SKM-1 treated with dmso at 0.1 percent for 144 hours (cell line): ENCODE results near the gene RNF128.

Experiments
- DNase-seq: peaks from one replicate; lab custom pipeline; 2025; ENCODE audit not compliant: unreplicated experiment; lab: John Stamatoyannopoulos, UW

The RNF128 gene, protein sequence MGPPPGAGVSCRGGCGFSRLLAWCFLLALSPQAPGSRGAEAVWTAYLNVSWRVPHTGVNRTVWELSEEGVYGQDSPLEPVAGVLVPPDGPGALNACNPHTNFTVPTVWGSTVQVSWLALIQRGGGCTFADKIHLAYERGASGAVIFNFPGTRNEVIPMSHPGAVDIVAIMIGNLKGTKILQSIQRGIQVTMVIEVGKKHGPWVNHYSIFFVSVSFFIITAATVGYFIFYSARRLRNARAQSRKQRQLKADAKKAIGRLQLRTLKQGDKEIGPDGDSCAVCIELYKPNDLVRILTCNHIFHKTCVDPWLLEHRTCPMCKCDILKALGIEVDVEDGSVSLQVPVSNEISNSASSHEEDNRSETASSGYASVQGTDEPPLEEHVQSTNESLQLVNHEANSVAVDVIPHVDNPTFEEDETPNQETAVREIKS

DNA sequence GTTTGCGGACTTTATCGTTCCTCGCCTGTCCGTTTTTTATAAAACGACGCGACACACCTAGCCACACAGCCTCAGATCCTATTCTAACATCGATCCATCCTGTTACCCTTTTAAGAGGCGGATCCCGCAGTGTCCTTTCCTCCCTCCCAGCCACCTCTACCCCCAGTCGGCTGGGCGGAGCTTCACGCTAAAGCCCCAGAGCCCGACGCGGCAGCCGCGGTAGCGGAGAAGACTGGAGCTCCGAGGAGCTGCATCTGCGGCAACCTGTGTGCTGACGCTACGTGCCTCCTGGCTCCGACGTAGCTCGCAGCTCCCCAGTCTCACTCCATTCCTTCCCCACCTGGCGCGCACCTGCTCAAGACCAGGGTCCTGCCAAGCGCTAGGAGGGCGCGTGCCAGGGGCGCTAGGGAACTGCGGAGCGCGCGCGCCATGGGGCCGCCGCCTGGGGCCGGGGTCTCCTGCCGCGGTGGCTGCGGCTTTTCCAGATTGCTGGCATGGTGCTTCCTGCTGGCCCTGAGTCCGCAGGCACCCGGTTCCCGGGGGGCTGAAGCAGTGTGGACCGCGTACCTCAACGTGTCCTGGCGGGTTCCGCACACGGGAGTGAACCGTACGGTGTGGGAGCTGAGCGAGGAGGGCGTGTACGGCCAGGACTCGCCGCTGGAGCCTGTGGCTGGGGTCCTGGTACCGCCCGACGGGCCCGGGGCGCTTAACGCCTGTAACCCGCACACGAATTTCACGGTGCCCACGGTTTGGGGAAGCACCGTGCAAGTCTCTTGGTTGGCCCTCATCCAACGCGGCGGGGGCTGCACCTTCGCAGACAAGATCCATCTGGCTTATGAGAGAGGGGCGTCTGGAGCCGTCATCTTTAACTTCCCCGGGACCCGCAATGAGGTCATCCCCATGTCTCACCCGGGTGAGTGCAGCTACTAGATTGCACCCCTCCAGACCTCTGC is at the start of gene RNF128:
Gene RNF128 (plus strand): TSS at position 217 of the 953 bp plus-strand sequence. CDS start 213 bp downstream, at position 430.
- DNase-seq = peak; percentile 32

DNA sequence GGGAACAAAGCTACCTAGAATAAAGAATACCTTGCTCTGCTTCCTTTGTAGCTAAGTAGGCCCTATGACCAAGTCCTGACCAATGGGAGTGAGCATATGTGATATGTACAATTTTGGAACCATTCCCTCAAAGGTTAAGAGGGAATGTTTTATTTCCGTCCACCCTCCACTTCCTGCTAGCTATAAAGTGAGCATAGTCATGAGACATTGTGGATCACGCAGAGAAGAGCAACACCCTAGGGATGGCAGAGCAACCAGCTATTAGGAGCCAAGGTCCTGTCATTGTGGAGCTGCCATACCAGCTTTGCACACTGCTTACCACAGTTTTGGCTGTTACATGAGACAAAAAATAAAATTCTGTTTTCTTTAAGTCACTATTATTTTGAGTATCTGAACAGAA is 45.8 kb upstream of the RNF128 start:
- DNase-seq = no peak

DNA sequence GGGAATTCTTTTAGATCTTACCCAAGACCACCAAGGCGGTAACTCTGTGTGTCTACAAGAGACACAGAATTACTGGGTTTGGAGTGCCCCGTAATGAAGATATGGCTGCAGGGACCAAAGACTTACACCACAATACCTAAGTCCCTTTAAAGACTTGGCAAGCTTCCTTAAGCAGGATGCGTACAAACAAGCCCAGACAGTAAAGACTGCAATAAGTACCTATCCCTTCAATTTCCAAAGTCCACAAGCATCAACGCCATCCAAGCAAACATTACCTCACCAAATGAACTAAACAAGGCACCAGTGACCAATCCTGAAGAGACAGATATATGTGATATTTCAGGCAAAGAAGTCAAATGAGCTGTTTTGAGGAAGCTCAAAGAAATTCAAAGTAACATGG is 42.3 kb upstream of the RNF128 start:
- DNase-seq = no peak

DNA sequence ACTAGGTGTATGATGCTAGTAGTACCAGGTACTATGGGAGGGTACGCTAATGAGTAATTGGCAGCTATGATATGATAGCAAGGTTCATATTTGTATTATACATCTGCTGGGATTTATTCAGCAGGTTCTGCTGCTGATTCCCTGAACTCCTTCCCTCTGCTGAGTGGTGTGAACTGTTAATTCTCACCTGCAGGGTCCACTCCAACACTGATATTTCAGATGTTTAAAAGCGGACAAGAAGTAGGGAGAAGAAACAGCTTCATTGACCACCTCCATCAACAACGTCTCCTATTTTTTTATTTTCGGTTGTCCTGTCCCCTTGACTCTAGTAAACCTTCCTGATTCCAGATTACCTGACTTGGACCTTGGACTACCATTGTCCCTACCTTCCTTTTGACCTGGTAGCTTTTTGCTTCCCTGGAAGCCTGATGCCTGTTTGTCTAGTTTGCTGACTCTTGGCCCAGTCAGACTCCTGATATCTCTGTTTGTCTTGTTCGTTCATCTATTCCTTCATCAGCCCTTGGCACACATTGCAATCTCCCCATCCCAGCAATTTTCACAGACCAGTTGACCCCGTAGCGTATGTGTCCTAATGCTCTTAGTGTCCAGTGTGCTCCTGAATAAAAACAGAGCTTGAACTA is 34.0 kb upstream of the RNF128 start:
- no peak for DNase-seq

DNA sequence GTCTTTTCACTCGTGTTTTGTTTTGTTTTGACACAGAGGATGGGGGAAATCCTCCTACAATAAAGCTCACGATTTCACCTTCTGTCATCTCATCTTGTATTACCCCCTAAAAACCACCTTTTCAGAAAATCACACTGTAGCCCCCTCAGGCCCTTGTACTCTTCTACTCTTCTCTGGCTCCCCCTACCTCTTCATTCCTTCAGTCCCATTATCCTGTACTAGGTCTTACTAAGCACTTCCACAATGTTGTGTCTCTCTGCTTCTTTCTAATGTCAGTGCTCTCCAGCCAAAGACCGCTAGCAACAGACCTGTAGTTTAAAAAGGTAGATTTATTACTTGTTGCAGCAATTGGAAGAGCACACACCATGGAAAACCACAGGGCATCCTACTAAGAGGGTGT is 30.0 kb upstream of the RNF128 start:
- no peak for DNase-seq

DNA sequence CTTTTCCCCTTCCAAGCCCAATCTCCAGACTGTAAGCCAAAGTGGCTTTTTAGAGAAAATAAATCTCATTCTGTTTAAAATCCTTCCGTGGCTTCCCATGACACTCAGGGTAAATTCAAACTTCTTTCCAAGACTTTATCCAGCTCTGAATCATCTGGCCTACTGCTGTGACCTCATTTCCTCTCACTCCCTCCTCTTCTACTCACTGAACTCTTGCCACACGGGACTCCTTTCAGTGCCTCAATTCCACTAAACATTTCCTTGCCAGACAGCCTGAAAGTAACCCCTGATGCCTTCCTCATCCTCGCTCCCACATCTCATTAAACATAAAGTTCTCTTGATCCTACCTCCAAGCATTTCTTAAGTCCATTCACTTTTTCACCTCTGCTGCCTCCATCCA is 27.8 kb upstream of the RNF128 start:
- no peak for DNase-seq

DNA sequence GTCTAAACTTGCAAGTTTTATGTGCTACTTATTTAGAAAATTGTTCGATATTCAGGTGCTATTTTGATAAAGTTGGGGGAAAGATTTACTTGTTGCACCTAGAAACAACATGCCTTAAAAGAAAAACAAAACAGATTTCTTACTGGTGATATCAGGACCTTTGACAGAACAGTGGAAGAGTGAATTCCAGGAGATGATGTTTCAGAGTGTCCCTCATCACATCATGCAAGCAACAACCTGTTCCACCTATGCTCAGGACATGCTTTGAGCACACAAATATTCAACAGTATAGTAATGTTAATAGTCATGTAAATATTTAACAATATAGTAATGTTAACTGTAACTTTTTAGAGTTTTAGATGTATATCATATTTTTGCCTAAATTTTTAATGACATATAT is 23.9 kb upstream of the RNF128 start:
- no peak for DNase-seq

DNA sequence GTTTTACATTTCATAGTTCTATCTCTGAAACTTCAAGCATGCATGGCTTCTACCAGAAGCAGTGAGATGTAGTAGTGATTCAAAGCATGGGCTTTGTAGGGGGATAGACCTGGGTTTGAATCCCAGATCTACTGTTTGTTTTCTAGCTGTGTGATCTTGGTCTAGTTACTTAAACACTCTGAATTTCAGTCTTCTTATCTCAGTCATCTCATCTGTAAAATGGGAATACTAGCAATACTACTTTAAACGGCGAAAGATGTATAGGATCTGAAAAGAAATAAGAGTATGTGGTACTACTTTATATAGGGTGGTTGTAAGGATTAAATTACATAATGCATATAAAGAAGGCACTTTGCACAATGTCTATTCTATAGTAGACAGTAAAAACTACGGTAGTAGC is 20.0 kb upstream of the RNF128 start:
- no peak for DNase-seq

DNA sequence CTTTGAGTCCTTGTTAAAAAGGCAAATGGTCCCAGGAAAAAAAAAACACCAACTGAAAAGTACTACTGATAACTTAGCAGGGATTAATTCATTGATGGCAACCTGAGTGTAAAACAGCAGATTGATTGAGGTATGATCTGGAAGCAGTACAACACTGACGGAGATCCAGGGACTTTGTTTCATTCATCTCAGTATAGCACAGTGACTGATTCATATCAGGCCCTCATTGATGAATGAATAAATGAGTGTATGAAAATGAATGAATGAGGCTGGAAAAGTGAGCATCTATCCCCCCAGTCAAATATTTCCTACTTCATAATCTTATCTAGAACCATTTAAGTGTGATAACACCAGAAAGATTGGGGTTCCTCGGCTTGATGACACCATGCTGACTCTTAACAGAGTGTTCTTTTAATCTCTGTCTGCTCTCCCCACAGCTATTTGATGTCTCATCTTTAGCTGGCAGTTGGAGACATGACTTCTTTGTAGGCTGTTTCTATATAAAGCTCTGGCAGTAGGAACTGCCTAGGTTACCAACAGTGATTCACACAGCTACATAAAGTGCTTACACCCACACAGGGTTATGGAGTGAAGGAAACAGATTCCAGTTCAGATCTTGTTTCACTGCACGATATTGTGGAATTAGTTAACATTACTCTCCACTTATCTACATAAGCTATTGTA is 18.6 kb upstream of the RNF128 start:
- DNase-seq = no peak

DNA sequence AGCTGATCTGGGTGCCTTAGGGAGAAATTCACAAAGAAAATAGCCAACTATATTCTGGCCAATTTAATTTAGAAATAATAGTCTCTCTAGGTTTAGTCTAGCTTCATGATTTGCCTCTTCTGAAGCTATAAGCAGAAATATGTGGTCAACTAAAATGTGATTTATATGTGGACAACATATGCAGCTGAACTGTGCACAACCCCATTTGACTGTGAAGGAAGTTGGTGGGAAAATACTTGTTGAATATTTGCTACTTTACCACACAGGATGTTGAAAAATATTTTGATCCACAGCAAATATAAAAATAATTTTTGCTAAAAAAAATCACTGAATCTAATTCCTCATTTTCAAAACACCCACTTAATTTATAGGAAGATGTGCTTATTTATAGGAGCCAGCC is 15.7 kb upstream of the RNF128 start:
- DNase-seq = no peak

DNA sequence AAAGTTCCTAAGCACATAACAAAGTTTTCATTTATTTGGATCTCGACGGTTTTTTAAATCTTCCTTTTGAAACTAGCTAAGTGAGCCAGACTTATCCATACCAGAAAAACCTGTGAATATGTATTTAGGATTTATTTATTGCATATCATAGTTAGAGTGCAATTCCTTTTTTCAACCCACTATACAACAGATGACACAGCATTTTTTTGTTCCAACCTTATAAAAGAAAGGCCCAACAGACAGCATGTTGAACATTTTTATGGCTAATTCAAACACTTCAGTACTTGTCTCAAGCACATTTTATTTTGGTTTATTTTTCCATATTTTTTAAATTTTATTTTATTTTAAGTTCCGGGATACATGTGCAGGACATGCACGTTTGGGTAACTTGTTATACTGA is 15.1 kb upstream of the RNF128 start:
- no peak for DNase-seq

DNA sequence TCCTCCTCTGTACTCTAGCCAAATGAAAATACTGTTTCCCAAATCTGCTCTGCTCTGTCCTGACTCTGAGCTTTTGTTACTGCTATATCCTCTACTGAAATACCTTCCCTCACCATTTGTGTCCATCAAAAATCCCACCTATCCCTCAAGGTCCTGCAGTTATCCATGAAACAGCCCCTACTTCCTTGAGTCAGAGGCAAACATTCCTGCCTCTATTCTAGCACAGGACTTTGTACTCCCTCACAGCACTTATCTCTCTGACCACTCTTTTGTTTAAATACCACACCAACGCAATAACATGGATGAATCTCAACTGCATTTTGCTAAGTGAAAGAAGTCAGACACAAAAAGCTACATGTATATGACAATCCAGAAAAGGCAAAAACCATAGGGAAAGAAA is 10.5 kb upstream of the RNF128 start:
- no peak for DNase-seq

DNA sequence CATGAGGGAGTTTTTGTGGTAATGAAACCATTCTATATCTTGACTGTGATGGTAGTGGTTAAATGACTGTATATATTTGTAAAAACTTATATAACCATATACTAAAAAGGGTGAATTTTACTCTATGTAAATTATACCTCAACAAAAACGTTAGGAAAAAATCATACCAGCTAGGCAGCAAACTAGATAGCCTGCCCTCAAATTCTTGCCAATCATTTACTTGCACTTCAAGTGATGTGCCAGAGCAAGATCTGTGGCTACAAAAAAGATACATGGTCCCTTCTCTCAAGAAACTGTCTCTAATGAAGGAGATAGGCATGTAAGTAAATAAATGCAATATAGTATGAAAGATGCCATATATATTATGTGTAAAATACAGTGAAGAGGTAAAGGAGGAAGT is 10.0 kb upstream of the RNF128 start:
- no peak for DNase-seq

DNA sequence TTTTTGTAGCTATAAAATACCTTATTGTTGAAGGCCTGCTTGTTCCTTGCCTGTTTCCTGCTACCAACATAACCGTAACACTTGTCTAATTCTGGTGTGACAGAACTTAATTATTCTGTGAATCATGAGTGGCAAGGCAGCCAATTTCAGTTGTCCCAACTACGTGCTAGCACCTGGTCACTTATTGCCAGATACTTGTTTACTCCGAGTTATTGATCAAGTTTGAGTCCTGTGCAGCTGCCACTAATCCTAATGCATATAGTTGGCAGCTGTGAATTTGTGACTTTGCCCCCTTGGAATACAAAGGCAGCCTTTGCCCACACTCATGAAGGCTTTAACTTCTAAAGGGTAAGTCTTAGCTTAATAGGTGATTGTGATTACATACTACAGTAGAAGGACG is 7.8 kb upstream of the RNF128 start:
- DNase-seq = no peak

DNA sequence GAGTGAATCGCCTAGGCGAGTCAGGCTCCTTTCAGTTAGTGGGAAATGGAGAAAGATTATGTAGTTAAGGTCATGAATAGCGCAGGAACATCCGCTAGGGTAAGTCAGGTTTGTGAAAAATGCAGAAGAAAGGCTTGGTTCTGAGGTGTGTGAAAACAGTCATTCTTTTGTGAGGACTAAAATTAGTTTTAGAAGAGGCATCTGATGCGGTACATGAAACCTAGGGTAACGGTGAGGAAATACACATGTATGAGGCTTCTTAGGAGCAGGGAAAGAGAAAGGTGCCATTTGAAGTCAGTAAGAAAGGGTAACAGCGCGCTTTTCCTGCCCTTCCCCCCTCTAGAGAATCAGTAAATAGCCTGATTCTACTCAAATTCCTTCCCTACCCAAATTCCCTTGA is 570 bp upstream of the RNF128 start:
- DNase-seq = peak; percentile 16

DNA sequence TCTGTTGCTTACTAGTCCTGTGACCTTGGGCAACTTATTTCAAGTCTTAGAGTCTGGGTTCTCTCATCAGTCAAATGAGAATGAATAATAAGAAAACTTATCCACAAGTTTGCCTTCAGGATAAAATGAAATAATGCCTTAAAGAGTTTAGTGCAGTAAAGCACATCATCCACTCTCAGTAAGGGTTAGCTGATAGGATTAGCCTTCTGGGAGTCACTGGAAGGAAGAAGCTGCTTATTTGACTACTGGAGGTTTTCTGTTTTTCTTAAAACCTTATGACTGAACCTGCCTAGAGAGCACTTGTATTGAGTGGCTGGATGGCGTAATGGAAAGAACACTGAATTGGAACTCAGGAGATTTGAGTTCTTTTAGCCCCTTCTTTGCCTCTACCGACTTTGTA is 1.8 kb downstream of the RNF128 start:
- DNase-seq = no peak

DNA sequence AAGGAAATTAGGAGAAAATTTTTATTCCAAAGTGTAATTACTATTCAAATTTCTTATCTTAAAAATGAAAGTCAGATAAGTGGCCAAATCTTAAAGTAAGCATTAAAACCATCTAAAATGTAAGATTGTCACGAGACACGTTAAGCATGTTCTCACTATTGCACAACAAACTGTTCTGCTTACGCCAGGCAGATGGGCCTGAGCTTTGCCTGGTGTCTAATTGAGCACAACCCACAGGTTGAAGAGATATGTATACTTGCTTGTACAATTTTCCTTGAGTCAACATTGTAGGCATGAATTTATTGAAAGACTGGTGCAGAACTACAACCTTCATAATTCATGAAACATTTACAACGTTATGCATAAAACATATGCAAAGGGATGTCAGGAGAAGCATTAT is 3.9 kb downstream of the RNF128 start:
- peak; percentile 14 for DNase-seq

DNA sequence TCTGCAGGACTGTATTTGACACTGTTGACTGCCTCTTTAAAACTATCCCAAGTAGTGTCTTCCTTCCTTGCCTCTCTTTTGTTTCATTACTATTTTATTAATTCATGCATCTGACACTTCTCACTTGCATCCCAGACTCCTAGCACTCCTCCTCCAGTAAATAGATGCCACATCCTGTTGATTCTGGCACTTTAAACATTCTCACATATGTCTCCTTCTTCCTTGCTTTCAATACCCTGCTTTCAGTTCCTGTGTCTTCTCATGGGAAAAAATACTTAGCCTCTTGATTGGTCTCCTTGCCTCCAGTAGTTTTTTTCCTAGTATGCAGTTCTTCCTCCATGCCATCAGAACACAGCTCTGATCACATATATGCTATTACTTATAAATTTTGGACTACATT is 5.1 kb downstream of the RNF128 start:
- DNase-seq = no peak

DNA sequence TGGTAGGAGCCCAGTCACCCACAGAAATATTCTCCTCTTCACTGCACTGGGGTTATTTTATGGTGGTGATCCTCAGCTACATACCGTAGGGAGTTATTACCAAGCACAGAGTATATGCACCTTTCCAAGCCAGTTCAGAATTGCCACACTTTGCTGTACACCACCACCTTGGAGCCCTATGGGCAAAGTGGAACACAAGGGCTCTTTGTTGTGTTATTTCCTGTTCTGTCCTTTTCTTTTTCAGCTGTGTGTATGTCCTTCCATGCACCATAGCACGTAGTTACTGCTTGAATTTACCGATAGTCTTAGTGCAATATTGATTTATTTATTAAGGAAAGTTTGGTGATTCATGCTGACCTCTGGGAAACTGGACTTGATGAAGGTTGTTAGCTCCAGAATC is 8.3 kb downstream of the RNF128 start:
- no peak for DNase-seq

DNA sequence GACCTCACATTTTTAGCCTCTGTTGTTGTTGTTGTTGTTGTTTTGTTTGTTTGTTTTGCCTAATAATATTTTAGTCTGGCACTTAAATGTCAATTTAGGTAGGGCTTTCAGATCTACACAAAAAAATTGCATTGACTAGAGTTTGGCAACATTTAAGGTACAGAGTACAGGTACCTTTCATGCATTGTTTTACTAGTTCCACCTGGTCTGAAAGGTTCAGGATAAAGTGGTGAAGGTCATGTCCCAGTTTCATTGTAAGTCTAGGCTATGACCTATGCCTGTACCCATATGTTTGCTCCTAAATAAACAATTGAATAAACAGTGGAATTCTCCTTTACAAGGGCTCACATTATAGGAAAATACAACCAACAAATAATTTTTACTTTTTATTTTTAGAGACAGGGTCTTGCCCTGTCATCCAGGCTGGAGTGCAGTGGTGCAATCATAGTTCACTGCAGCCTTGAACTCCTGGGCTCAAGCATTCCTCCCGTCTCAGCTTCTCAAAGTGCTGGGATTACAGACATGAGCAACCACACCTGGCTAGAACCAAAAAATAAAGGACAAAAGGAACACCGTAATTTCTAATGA is 13.8 kb downstream of the RNF128 start:
- no peak for DNase-seq

DNA sequence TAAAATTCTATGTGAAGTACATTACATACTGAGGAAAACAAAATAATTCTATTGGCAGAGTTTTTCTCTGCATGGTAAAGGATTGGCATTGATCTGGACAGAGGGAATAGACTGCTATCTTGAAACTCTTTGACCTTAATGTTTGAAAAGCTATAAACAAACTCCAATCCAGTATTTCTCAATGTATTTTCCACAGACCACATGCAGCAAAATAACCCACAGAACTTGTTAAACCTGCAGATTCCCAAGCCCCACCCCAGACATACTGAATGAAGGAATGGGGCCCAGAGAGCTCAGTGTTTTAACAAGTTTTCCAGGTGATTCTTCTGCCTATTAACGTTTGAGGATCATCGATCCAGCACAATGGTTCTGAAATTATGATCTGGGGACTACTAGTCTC is 15.7 kb downstream of the RNF128 start:
- DNase-seq = no peak
